Mesothelial cell of epicardium (in vitro differentiated cells): ENCODE measurements around the gene PPM1N. TPM values are rescaled to one million over a fixed set of nuclear protein-coding genes. Genes with fewer than 3 reads are reported as not detected.

ENCODE experiments used
- DNase-seq, 2 experiments: peaks; one replicate each; pipeline ENCODE4 v3.0.0; 2021; ENCODE audit warnings: low spot score in 2 of 2; ENCODE audit not compliant: unreplicated experiment in 2 of 2
- H3K27ac Mint-ChIP-seq: 2 replicates; pipeline ENCODE4 v1.8.0; 2021; ENCODE audit warnings: mixed read lengths
- H3K27me3 Mint-ChIP-seq: 2 replicates; pipeline ENCODE4 v1.8.0; 2021; ENCODE audit warnings: low read depth, mixed read lengths
- H3K36me3 Mint-ChIP-seq: 2 replicates; pipeline ENCODE4 v1.8.0; 2021; ENCODE audit warnings: mixed read lengths
- H3K4me1 Mint-ChIP-seq: 2 replicates; pipeline ENCODE4 v1.8.0; 2021; ENCODE audit warnings: mixed read lengths
- H3K4me3 Mint-ChIP-seq: 2 replicates; pipeline ENCODE4 v1.8.0; 2021; ENCODE audit warnings: mild to moderate bottlenecking, moderate library complexity, mixed read lengths
- H3K9me3 Mint-ChIP-seq: 2 replicates; pipeline ENCODE4 v1.8.0; 2021; ENCODE audit warnings: mixed read lengths
- CTCF ChIP-seq: fragments of 200-600 bp; sonication (generic); IDR thresholded peaks from one replicate; pipeline ENCODE4 v1.5.0; 2021; ENCODE audit warnings: antibody characterized with exemption; ENCODE audit not compliant: unreplicated experiment
- total RNA-seq: library from RNA; stranded (reverse); gene quantifications from 3 replicates; pipeline ENCODE4 v1.2.1, GENCODE V29; 2021

Gene PPM1N
- 0.38 to 0.60 TPM (median 0.59 TPM) in 3 replicates for total RNA-seq

- H3K27ac Mint-ChIP-seq, result peak within 1 kb of the TSS; percentile 50
- no peak for TF ChIP-seq CTCF
- peak within 1 kb of the TSS; percentile 70 for H3K4me3 Mint-ChIP-seq
- no peaks in the 10 kb centered on the region for H3K36me3 Mint-ChIP-seq
- peak in 1 of 2 experiments; percentile 44 for DNase-seq
- peaks cover 65% of the 10 kb centered on the region for H3K27me3 Mint-ChIP-seq
- H3K9me3 Mint-ChIP-seq, result no peaks in the 10 kb centered on the region
- peaks cover 16% of the 10 kb centered on the region for H3K4me1 Mint-ChIP-seq
Observed at GRCh38 chr19:45498411-45499195, at the start of gene PPM1N. Gene PPM1N, plus strand, starts transcription at chr19:45498443. Its CDS starts 30 bp downstream, at chr19:45498473.

- TF ChIP-seq CTCF, result no peak
- Mint-ChIP-seq H3K27me3 (no peaks in the 10 kb centered on the region), H3K9me3 (no peaks in the 10 kb centered on the region), H3K4me1 (peaks cover 38% of the 10 kb centered on the region), H3K27ac (peak overlapping the region; percentile 86), H3K36me3 (no peaks in the 10 kb centered on the region), H3K4me3 (peak overlapping the region; percentile 49)
- no peak for DNase-seq
Observed at GRCh38 chr19:45448887-45449299, 49.4 kb upstream of the PPM1N start.

- no peaks in the 10 kb centered on the region for H3K9me3 Mint-ChIP-seq
- H3K27ac Mint-ChIP-seq, result peak overlapping the region; percentile 99
- H3K4me3 Mint-ChIP-seq, result peak overlapping the region; percentile 93
- no peak for TF ChIP-seq CTCF
- H3K4me1 Mint-ChIP-seq, result peaks cover 37% of the 10 kb centered on the region
- no peaks in the 10 kb centered on the region for H3K27me3 Mint-ChIP-seq
- DNase-seq, result no peak
- H3K36me3 Mint-ChIP-seq, result no peaks in the 10 kb centered on the region
Observed at GRCh38 chr19:45450012-45450333, 48.3 kb upstream of the PPM1N start.

- Mint-ChIP-seq H3K9me3 (no peaks in the 10 kb centered on the region), H3K4me1 (peaks cover 49% of the 10 kb centered on the region), H3K4me3 (peak overlapping the region; percentile 85), H3K27me3 (no peaks in the 10 kb centered on the region), H3K36me3 (no peaks in the 10 kb centered on the region), H3K27ac (peak overlapping the region; percentile 99)
- TF ChIP-seq CTCF, result no peak
- DNase-seq, result no peak
Observed at GRCh38 chr19:45451131-45451849, 47.0 kb upstream of the PPM1N start.

GRCh38 chr19:45451850-45452387, 46.3 kb upstream of the PPM1N start:
- H3K36me3 Mint-ChIP-seq, result no peaks in the 10 kb centered on the region
- no peak for DNase-seq
- H3K4me3 Mint-ChIP-seq, result peak overlapping the region; percentile 85
- H3K27ac Mint-ChIP-seq, result peak overlapping the region; percentile 99
- H3K27me3 Mint-ChIP-seq, result no peaks in the 10 kb centered on the region
- TF ChIP-seq CTCF, result no peak
- H3K9me3 Mint-ChIP-seq, result no peaks in the 10 kb centered on the region
- peaks cover 52% of the 10 kb centered on the region for H3K4me1 Mint-ChIP-seq
